HG03571 (cell line): ENCODE results near the gene LIG1.
"Not testable (repeated sequence)": the region's sequence is repeated elsewhere in the genome, so short reads cannot be mapped to it uniquely, and the experiment has no call there.

Experiments used
- ATAC-seq: cut with Tn5 transposase; IDR thresholded peaks from one replicate; pipeline ENCODE4 v1.9.1; 2021; ENCODE audit not compliant: unreplicated experiment

LIG1 gene

GRCh38 chr19:48122421-48122820, 47.7 kb downstream of the LIG1 start:
- ATAC-seq: no peak

GRCh38 chr19:48121909-48122371, 48.2 kb downstream of the LIG1 start:
- no peak for ATAC-seq

GRCh38 chr19:48121066-48121465, 49.1 kb downstream of the LIG1 start:
- ATAC-seq: no peak

- no peak for ATAC-seq
Observed at GRCh38 chr19:48120505-48120904, 49.6 kb downstream of the LIG1 start.

- no peak for ATAC-seq
Observed at GRCh38 chr19:48118131-48118517, 52.0 kb downstream of the LIG1 start.

GRCh38 chr19:48117515-48118130, 52.5 kb downstream of the LIG1 start:
- ATAC-seq: no peak

- no peak for ATAC-seq
Observed at GRCh38 chr19:48113190-48113917, 56.8 kb downstream of the LIG1 start.

- no peak for ATAC-seq
Observed at GRCh38 chr19:48111280-48111679, 58.9 kb downstream of the LIG1 start.

- ATAC-seq: no peak
Observed at GRCh38 chr19:48110350-48110966, 59.7 kb downstream of the LIG1 start, which contains the start of gene PLA2G4C. TSS of gene PLA2G4C (minus strand) at chr19:48110817. CDS start at chr19:48106529, 4,288 bp downstream.

- no peak for ATAC-seq
Observed at GRCh38 chr19:48108997-48109782, 61.0 kb downstream of the LIG1 start.

GRCh38 chr19:48103922-48104321, 66.2 kb downstream of the LIG1 start:
- ATAC-seq: no peak

GRCh38 chr19:48102870-48103751, 67.0 kb downstream of the LIG1 start:
- ATAC-seq: no peak

GRCh38 chr19:48095612-48096175, 74.5 kb downstream of the LIG1 start:
- ATAC-seq: no peak

- no peak for ATAC-seq
Observed at GRCh38 chr19:48094855-48095203, 75.3 kb downstream of the LIG1 start.

- ATAC-seq: no peak
Observed at GRCh38 chr19:48094129-48094854, 75.9 kb downstream of the LIG1 start.

- not testable (repeated sequence) for ATAC-seq
Observed at GRCh38 chr19:48091111-48091718, 78.9 kb downstream of the LIG1 start.

- ATAC-seq: no peak
Observed at GRCh38 chr19:48090281-48090802, 79.8 kb downstream of the LIG1 start.

- ATAC-seq: not testable (repeated sequence)
Observed at GRCh38 chr19:48088991-48089390, 81.2 kb downstream of the LIG1 start.
